ENCODE results near the gene GALNT15. TPM values are rescaled to one million over a fixed set of nuclear protein-coding genes. Genes with fewer than 3 reads are reported as not detected.
A peak's percentile ranks its signal among the peaks of the same experiment; 100 is the strongest.

GALNT15 gene
- total and polyA plus RNA-seq, 2 donors (not counting 1 experiment from before 2014, with no cell fraction given) = 10.7 to 37.7 TPM

GRCh38 chr3:16146015-16146730 lies 28.3 kb upstream of the GALNT15 start:
- Histone ChIP-seq H3K36me3 (ENCODE audit: control insufficient read depth, insufficient read depth, low read length) (no peaks in the 10 kb centered on the region), H4K20me1 (ENCODE audit: control insufficient read depth, extremely low read depth, insufficient read depth, low read length) (no peaks in the 10 kb centered on the region), H3K9ac (ENCODE audit: insufficient read depth, low read length) (no peak overlapping the region), H3K4me3 (replicated peaks in 1 of 4; ENCODE audit: control extremely low read depth in 1 of 4, insufficient read depth in 1 of 4, low read depth in 3 of 4, low read length in 4 of 4) (no peak overlapping the region), H3K27ac (ENCODE audit: insufficient read depth, low read length) (no peak overlapping the region), H3K9me3 (ENCODE audit: control insufficient read depth, insufficient read depth, low read depth, low read length) (no peaks in the 10 kb centered on the region), H3K79me2 (ENCODE audit: control insufficient read depth, insufficient read depth, low read length) (no peaks in the 10 kb centered on the region), H3K27me3 (ENCODE audit: control insufficient read depth, insufficient read depth, low read length) (no peaks in the 10 kb centered on the region), H3K4me1 (ENCODE audit: control insufficient read depth, extremely low read depth, insufficient read depth, low read length) (no peaks in the 10 kb centered on the region), H3K4me2 (ENCODE audit: extremely low read depth, insufficient read depth, low read length) (no peak overlapping the region), H2AFZ (ENCODE audit: low read length) (no peak overlapping the region)
- no peak for TF ChIP-seq EZH2 (IDR thresholded peaks at IDR 0.05; ENCODE audit: low read length, missing control alignments)
- no peak for DNase-seq (ENCODE audit: low read depth in 2 of 2)

GRCh38 chr3:16147220-16147994 lies 27.1 kb upstream of the GALNT15 start:
- Histone ChIP-seq H3K79me2 (ENCODE audit: control insufficient read depth, insufficient read depth, low read length) (no peaks in the 10 kb centered on the region), H2AFZ (ENCODE audit: low read length) (no peak overlapping the region), H3K4me3 (replicated peaks in 1 of 4; ENCODE audit: control extremely low read depth in 1 of 4, insufficient read depth in 1 of 4, low read depth in 3 of 4, low read length in 4 of 4) (no peak overlapping the region), H4K20me1 (ENCODE audit: control insufficient read depth, extremely low read depth, insufficient read depth, low read length) (no peaks in the 10 kb centered on the region), H3K9me3 (ENCODE audit: control insufficient read depth, insufficient read depth, low read depth, low read length) (no peaks in the 10 kb centered on the region), H3K4me1 (ENCODE audit: control insufficient read depth, extremely low read depth, insufficient read depth, low read length) (no peaks in the 10 kb centered on the region), H3K27me3 (ENCODE audit: control insufficient read depth, insufficient read depth, low read length) (no peaks in the 10 kb centered on the region), H3K36me3 (ENCODE audit: control insufficient read depth, insufficient read depth, low read length) (no peaks in the 10 kb centered on the region), H3K4me2 (ENCODE audit: extremely low read depth, insufficient read depth, low read length) (no peak overlapping the region), H3K27ac (ENCODE audit: insufficient read depth, low read length) (no peak overlapping the region), H3K9ac (ENCODE audit: insufficient read depth, low read length) (no peak overlapping the region)
- peak; percentile 48 to 65 for DNase-seq (ENCODE audit: low read depth in 2 of 2)
- TF ChIP-seq, protein P1, sequence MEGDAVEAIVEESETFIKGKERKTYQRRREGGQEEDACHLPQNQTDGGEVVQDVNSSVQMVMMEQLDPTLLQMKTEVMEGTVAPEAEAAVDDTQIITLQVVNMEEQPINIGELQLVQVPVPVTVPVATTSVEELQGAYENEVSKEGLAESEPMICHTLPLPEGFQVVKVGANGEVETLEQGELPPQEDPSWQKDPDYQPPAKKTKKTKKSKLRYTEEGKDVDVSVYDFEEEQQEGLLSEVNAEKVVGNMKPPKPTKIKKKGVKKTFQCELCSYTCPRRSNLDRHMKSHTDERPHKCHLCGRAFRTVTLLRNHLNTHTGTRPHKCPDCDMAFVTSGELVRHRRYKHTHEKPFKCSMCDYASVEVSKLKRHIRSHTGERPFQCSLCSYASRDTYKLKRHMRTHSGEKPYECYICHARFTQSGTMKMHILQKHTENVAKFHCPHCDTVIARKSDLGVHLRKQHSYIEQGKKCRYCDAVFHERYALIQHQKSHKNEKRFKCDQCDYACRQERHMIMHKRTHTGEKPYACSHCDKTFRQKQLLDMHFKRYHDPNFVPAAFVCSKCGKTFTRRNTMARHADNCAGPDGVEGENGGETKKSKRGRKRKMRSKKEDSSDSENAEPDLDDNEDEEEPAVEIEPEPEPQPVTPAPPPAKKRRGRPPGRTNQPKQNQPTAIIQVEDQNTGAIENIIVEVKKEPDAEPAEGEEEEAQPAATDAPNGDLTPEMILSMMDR (conservative IDR thresholded peaks at IDR 0.05 in 1 of 2, IDR thresholded peaks at IDR 0.05 in 1 of 2; ENCODE audit: low read depth in 1 of 2, low read length in 2 of 2) = no peak
- TF ChIP-seq EZH2 (IDR thresholded peaks at IDR 0.05; ENCODE audit: low read length, missing control alignments) = no peak

DNA sequence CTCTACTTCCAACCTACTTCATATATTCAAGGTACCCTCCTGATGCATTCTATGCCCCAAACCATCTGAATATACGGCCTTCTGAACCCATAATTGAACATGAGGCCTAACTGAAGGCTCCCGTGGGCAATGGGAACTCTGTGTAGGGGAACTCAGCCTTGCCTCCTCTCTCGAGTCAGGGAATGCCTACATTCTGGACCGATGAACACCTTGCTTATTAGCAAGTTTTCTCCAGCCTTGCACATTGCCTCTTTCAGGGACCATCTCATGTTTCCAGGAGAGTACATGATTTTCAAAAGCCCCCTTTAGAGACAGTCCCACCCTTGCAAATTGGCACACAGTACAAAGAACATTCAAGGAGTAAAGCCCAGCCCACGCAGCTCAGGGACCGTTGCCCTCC lies 26.3 kb upstream of the GALNT15 start:
- no peak for DNase-seq (ENCODE audit: low read depth in 2 of 2)
- TF ChIP-seq EZH2 (IDR thresholded peaks at IDR 0.05; ENCODE audit: low read length, missing control alignments) = no peak
- TF ChIP-seq, protein P1 (conservative IDR thresholded peaks at IDR 0.05 in 1 of 2, IDR thresholded peaks at IDR 0.05 in 1 of 2; ENCODE audit: low read depth in 1 of 2, low read length in 2 of 2) = no peak
- no peaks in the 10 kb centered on the region for H3K27me3 ChIP-seq (ENCODE audit: control insufficient read depth, insufficient read depth, low read length)

More for the DNA sequence above, 26.3 kb upstream of the GALNT15 start:
- Histone ChIP-seq H3K27ac (ENCODE audit: insufficient read depth, low read length) (no peak overlapping the region), H4K20me1 (ENCODE audit: control insufficient read depth, extremely low read depth, insufficient read depth, low read length) (no peaks in the 10 kb centered on the region), H3K4me3 (replicated peaks in 1 of 4; ENCODE audit: control extremely low read depth in 1 of 4, insufficient read depth in 1 of 4, low read depth in 3 of 4, low read length in 4 of 4) (no peak overlapping the region), H3K4me2 (ENCODE audit: extremely low read depth, insufficient read depth, low read length) (no peak overlapping the region), H3K79me2 (ENCODE audit: control insufficient read depth, insufficient read depth, low read length) (no peaks in the 10 kb centered on the region), H3K9me3 (ENCODE audit: control insufficient read depth, insufficient read depth, low read depth, low read length) (no peaks in the 10 kb centered on the region), H3K4me1 (ENCODE audit: control insufficient read depth, extremely low read depth, insufficient read depth, low read length) (no peaks in the 10 kb centered on the region), H3K9ac (ENCODE audit: insufficient read depth, low read length) (no peak overlapping the region), H2AFZ (ENCODE audit: low read length) (no peak overlapping the region), H3K36me3 (ENCODE audit: control insufficient read depth, insufficient read depth, low read length) (no peaks in the 10 kb centered on the region)

Data from fibroblast of lung (primary cell).